ENCODE data around the gene ATP10B.

ATP10B gene

GRCh38 chr5:160513485-160513884, 338.5 kb downstream of the ATP10B start:
- no peak for DNase-seq (ENCODE audit: low read depth in 2 of 2)

Measured in stimulated activated CD4-positive, alpha-beta T cell treated with anti-CD3 and anti-CD28 coated beads, Interleukin-15, amount 100 ng/mL, for 48 hours (primary cell).